ENCODE results near the gene GNG12. TPM values are rescaled to one million over a fixed set of nuclear protein-coding genes. Genes with fewer than 3 reads are reported as not detected.

The GNG12 gene
- total and polyA plus RNA-seq, 3 donors from 2014 or later, result 28.1 to 46.0 (median 39.3) TPM

DNA sequence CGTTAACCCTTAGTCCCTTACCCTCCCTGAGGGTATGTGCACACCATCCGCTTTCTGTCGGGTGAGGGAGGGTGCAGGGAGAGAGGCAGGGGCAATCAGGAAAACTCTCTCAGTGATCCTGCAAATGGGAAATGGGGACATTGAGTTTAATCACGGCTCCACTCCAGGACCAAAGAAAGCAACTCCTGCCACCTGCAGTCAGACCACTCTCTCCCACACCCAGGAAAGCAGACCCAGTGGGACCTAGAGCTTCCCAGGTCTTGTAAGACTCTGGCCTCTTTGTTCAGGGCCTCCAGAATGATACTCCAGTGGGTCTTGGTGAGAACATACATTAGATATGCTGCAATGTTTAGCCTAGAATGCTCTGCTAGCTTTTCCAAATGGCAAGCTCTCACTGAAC, 71.5 kb downstream of the GNG12 start:
- intact Hi-C loops (cut with DNase I; ENCODE audit: low total_unique reads), result loop anchor here (5.0 to 10.0 kb wide), 2 partner anchors 229 to 353 kb away; no protein-coding TSS in a partner anchor
- WGBS, 2 donors, result 92 to 95% methylated on average over 4 of the region's 4 CpGs
- TF ChIP-seq POLR2A (IDR thresholded peaks at IDR 0.05), result no peak
- TF ChIP-seq, protein P1, sequence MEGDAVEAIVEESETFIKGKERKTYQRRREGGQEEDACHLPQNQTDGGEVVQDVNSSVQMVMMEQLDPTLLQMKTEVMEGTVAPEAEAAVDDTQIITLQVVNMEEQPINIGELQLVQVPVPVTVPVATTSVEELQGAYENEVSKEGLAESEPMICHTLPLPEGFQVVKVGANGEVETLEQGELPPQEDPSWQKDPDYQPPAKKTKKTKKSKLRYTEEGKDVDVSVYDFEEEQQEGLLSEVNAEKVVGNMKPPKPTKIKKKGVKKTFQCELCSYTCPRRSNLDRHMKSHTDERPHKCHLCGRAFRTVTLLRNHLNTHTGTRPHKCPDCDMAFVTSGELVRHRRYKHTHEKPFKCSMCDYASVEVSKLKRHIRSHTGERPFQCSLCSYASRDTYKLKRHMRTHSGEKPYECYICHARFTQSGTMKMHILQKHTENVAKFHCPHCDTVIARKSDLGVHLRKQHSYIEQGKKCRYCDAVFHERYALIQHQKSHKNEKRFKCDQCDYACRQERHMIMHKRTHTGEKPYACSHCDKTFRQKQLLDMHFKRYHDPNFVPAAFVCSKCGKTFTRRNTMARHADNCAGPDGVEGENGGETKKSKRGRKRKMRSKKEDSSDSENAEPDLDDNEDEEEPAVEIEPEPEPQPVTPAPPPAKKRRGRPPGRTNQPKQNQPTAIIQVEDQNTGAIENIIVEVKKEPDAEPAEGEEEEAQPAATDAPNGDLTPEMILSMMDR (IDR thresholded peaks at IDR 0.05), result no peak

DNA sequence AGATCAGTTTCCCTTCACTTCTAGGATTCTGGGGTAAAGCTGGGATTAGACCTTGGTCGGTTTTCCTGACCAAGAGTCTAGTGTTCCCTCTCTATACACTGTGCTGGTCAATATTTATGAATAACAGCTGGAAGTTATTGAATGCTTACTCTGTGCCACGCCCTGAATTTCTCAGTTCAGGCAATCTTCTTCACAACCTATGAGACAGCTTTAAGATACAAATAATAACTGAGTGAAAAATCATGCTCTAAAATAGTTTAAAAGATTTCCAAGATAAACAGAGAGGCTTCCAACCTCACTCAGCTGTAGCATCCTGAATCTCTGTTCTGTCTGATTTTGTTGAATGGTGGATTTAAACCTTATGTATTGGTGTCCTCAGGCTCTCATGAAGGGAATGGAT, 72.2 kb downstream of the GNG12 start:
- TF ChIP-seq POLR2A (IDR thresholded peaks at IDR 0.05), result no peak
- TF ChIP-seq, protein P1 (IDR thresholded peaks at IDR 0.05), result no peak
- no peak overlapping the region for H3K27ac ChIP-seq
- H3K36me3 ChIP-seq (ENCODE audit: low read depth, missing control alignments), result no peaks in the 10 kb centered on the region
- no peak for DNase-seq
- H3K9me3 ChIP-seq, result no peaks in the 10 kb centered on the region
- H3K4me1 ChIP-seq, result peaks cover 5% of the 10 kb centered on the region
- intact Hi-C loops (cut with DNase I; ENCODE audit: low total_unique reads), result loop anchor here (5.0 to 10.0 kb wide), 2 partner anchors 229 to 354 kb away; no protein-coding TSS in a partner anchor
- no peak overlapping the region for H3K4me3 ChIP-seq
- 79 to 82% methylated on average over 2 of the region's 2 CpGs for WGBS, 2 donors
- H3K27me3 ChIP-seq, result no peaks in the 10 kb centered on the region

More for the DNA sequence above, 71.5 kb downstream of the GNG12 start:
- Histone ChIP-seq H3K27me3 (no peaks in the 10 kb centered on the region), H3K9me3 (no peaks in the 10 kb centered on the region), H3K27ac (no peak overlapping the region), H3K4me3 (no peak overlapping the region), H3K4me1 (peaks cover 5% of the 10 kb centered on the region), H3K36me3 (ENCODE audit: low read depth, missing control alignments) (no peaks in the 10 kb centered on the region)
- no peak for DNase-seq

DNA sequence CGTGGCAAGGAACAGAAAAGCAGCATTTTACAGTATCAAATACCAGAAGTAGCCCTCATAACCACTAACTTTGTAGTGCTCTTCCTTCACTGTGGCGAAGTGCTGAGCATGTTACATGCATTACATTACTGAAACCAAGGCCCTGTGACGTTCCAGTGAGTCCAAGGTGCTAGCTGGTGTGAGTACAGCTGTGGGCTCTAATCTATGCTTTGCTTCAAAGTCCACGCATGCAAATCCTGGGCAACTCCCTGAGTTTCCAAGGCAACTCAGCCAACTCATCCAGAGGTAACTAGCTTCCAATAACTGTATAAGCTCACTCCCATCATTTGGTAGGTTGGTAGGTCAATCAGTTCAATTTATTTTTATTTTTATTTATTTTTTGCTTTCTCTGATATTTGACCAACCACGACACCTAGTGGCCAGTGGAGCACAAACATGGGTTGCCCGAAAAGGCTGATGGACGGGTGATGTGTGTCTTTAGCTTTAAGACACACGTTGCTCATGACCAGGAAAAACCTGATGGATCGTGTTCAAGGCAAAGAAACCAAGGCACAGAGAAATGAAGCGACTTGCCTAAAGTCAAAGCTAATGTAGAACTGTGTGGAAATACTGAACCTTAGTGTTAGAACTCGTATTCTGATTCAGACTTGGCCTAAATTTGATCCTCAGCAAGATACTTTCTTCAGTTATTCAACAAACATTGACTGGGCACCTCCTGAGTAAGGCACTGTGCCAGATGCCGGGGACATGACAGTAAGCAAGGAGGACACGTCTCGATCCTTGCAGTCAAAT, 73.0 kb downstream of the GNG12 start:
- H3K36me3 ChIP-seq (ENCODE audit: low read depth, missing control alignments), result no peaks in the 10 kb centered on the region
- peak overlapping the region in 1 of 2 donors; percentile 7 for H3K27ac ChIP-seq
- intact Hi-C loops (cut with DNase I; ENCODE audit: low total_unique reads), result loop anchor here (5.0 to 10.0 kb wide), 2 partner anchors 228 to 355 kb away; no protein-coding TSS in a partner anchor
- H3K4me3 ChIP-seq, result no peak overlapping the region
- H3K27me3 ChIP-seq, result no peaks in the 10 kb centered on the region
- no peaks in the 10 kb centered on the region for H3K9me3 ChIP-seq
- TF ChIP-seq, protein P1 (IDR thresholded peaks at IDR 0.05), result peak; percentile 72 to 88 (median 83)
- TF ChIP-seq POLR2A (IDR thresholded peaks at IDR 0.05), result no peak
- peak; percentile 68 for DNase-seq
- H3K4me1 ChIP-seq, result peaks cover 5% of the 10 kb centered on the region
- WGBS, 2 donors, result 35 to 49% methylated on average over 14 of the region's 14 CpGs

DNA sequence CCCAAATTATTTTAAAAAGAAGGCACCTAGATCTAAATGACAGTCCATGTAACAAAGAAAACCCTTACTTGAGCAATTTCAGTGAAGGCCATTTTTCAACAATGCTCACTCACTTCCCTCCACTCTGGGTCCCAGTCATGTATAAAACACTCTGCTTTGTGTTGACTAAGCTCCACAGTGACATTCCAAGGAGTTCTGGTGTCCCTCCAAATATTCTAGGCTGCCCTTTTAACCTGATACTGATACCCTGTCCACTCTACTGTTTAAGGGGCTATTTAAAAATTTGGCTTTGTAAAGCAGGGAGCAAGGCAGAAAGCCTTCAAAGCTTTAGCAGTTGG, 73.6 kb downstream of the GNG12 start:
- intact Hi-C loops (cut with DNase I; ENCODE audit: low total_unique reads), result loop anchor here (5.0 to 10.0 kb wide), 3 partner anchors 72 to 355 kb away; partner anchors contain the start of gene GADD45A
- H3K9me3 ChIP-seq, result no peaks in the 10 kb centered on the region
- no peaks in the 10 kb centered on the region for H3K27me3 ChIP-seq
- no peak for TF ChIP-seq POLR2A (IDR thresholded peaks at IDR 0.05)
- TF ChIP-seq, protein P1 (IDR thresholded peaks at IDR 0.05), result no peak
- H3K4me3 ChIP-seq, result no peak overlapping the region
- H3K36me3 ChIP-seq (ENCODE audit: low read depth, missing control alignments), result no peaks in the 10 kb centered on the region
- H3K27ac ChIP-seq, result peak overlapping the region in 1 of 2 donors; percentile 7
- DNase-seq, result no peak
- peaks cover 5% of the 10 kb centered on the region for H3K4me1 ChIP-seq

All from testis (tissue), 3 donors.